M059J (cell line): Measurements from ENCODE around the gene TAF3. TPM values are rescaled to one million over a fixed set of nuclear protein-coding genes. Genes with fewer than 3 reads are reported as not detected.

Experiments used
- DNase-seq: peaks from one replicate; pipeline ENCODE4 v3.0.0-alpha.2; 2012; ENCODE audit warnings: low read depth
- total RNA-seq: library from RNA; depleted of rRNA; stranded (reverse); fragments of >200 nt; shearing (Covaris generic); gene quantifications from 2 replicates; pipeline ENCODE4 v1.2.3, GENCODE V29; 2014

TAF3 gene
- total RNA-seq, 1 experiment from 2014 or later: 2.1 TPM

GRCh38 chr10:8034466-8035005, 216.2 kb downstream of the TAF3 start:
- DNase-seq: no peak

- DNase-seq: peak; percentile 81
These were observed 216.8 kb downstream of the TAF3 start for GRCh38 chr10:8035006-8035640.

- no peak for DNase-seq
These were observed 217.6 kb downstream of the TAF3 start for GRCh38 chr10:8035641-8036470.

GRCh38 chr10:8036506-8037198, 218.3 kb downstream of the TAF3 start:
- no peak for DNase-seq

- DNase-seq: no peak
These were observed 219.0 kb downstream of the TAF3 start for GRCh38 chr10:8037199-8037801.

GRCh38 chr10:8037941-8038894, 219.9 kb downstream of the TAF3 start:
- DNase-seq: no peak

GRCh38 chr10:8039321-8039881, 221.1 kb downstream of the TAF3 start:
- no peak for DNase-seq

GRCh38 chr10:8040651-8041050, 222.3 kb downstream of the TAF3 start:
- DNase-seq: no peak

- no peak for DNase-seq
These were observed 223.1 kb downstream of the TAF3 start for GRCh38 chr10:8041284-8041991.

GRCh38 chr10:8041992-8042720, 223.9 kb downstream of the TAF3 start:
- no peak for DNase-seq

- no peak for DNase-seq
These were observed 224.6 kb downstream of the TAF3 start for GRCh38 chr10:8042721-8043568.

GRCh38 chr10:8043569-8044306, 225.4 kb downstream of the TAF3 start:
- DNase-seq: no peak

- no peak for DNase-seq
These were observed 226.1 kb downstream of the TAF3 start for GRCh38 chr10:8044331-8044907.

- DNase-seq: peak; percentile 24
These were observed 226.8 kb downstream of the TAF3 start for GRCh38 chr10:8044908-8045725.

GRCh38 chr10:8045726-8046494, 227.6 kb downstream of the TAF3 start:
- no peak for DNase-seq
